Hepatocyte (in vitro differentiated cells): ENCODE data around the gene SHROOM1. TPM values are rescaled to one million over a fixed set of nuclear protein-coding genes. Genes with fewer than 3 reads are reported as not detected.

Experiments
- DNase-seq: peaks from one replicate; pipeline ENCODE4 v3.0.0-alpha.2; 2016; ENCODE audit warnings: low spot score
- H2AFZ ChIP-seq: fragments of 200-600 bp; sonication (generic); 2 replicates; pipeline ENCODE4 v1.6.0; 2016; ENCODE audit warnings: antibody characterized with exemption, mild to moderate bottlenecking
- H3K27ac ChIP-seq: fragments of 200-600 bp; sonication (generic); 2 replicates; pipeline ENCODE4 v1.5.1; 2016; ENCODE audit warnings: mild to moderate bottlenecking
- H3K27me3 ChIP-seq: fragments of 200-600 bp; sonication (generic); 2 replicates; pipeline ENCODE4 v1.6.1; 2016
- H3K36me3 ChIP-seq: fragments of 200-600 bp; sonication (generic); replicated peaks from 2 replicates; pipeline ENCODE4 v1.5.1; 2016; ENCODE audit warnings: low read depth; ENCODE audit not compliant: insufficient read depth
- H3K4me1 ChIP-seq: fragments of 200-600 bp; sonication (generic); 2 replicates; pipeline ENCODE4 v1.5.1; 2016; ENCODE audit warnings: mild to moderate bottlenecking, moderate library complexity; ENCODE audit not compliant: insufficient read depth
- H3K4me2 ChIP-seq: fragments of 200-600 bp; sonication (generic); 2 replicates; pipeline ENCODE4 v1.6.0; 2016
- H3K4me3 ChIP-seq: fragments of 200-600 bp; sonication (generic); 2 replicates; pipeline ENCODE4 v1.5.1; 2016; ENCODE audit warnings: mild to moderate bottlenecking
- H3K79me2 ChIP-seq: fragments of 200-600 bp; sonication (generic); 2 replicates; pipeline ENCODE4 v1.6.0; 2017; ENCODE audit warnings: mild to moderate bottlenecking
- H3K9me2 ChIP-seq: fragments of 200-600 bp; sonication (generic); replicated peaks from 2 replicates; pipeline ENCODE4 v1.6.0; 2017; ENCODE audit warnings: mild to moderate bottlenecking; ENCODE audit not compliant: insufficient read depth
- H3K9me3 ChIP-seq: fragments of 200-600 bp; sonication (generic); 2 replicates; pipeline ENCODE4 v1.5.1; 2016; ENCODE audit warnings: low read depth, mild to moderate bottlenecking
- H4K20me1 ChIP-seq: fragments of 200-600 bp; sonication (generic); 2 replicates; pipeline ENCODE4 v1.6.0; 2016; ENCODE audit warnings: mild to moderate bottlenecking; ENCODE audit not compliant: insufficient read depth, poor library complexity, severe bottlenecking
- CTCF ChIP-seq: fragments of 200-600 bp; sonication (generic); IDR thresholded peaks from 2 replicates; pipeline ENCODE4 v1.5.1; 2016; ENCODE audit warnings: antibody characterized with exemption, mild to moderate bottlenecking; ENCODE audit not compliant: poor library complexity
- EZH2 ChIP-seq: fragments of 200-600 bp; sonication (generic); IDR thresholded peaks from 2 replicates; pipeline ENCODE4 v1.6.1; 2016; ENCODE audit warnings: antibody characterized with exemption, mild to moderate bottlenecking, borderline replicate concordance
- EZH2phosphoT487 ChIP-seq: fragments of 200-600 bp; sonication (generic); IDR thresholded peaks from one replicate; pipeline ENCODE4 v1.6.1; 2018; ENCODE audit warnings: antibody characterized with exemption, mild to moderate bottlenecking, low read depth, moderate library complexity; ENCODE audit not compliant: unreplicated experiment, severe bottlenecking
- WGBS: methylation state at CpG from one replicate; pipeline ENCODE4 v1.1.6; 2016; ENCODE audit warnings: low lambda C conversion rate; ENCODE audit errors: missing lambda C conversion rate; 5-methylcytosine and 5-hydroxymethylcytosine counted together
- polyA plus RNA-seq: library from polyadenylated mRNA; unstranded; fragments of >200 nt; fragmentation: Nextera tagmentation; extraction: Ambion mirVana; gene quantifications from 2 replicates; pipeline ENCODE4 v1.2.1, GENCODE V29; 2016
- total RNA-seq: library from RNA; depleted of rRNA; stranded (reverse); fragments of >200 nt; gene quantifications from 2 replicates; pipeline ENCODE4 v1.2.3, GENCODE V29; 2014

The SHROOM1 gene
- total and polyA plus RNA-seq, 2 experiments from 2014 or later, result 10.0 to 19.2 TPM

DNA sequence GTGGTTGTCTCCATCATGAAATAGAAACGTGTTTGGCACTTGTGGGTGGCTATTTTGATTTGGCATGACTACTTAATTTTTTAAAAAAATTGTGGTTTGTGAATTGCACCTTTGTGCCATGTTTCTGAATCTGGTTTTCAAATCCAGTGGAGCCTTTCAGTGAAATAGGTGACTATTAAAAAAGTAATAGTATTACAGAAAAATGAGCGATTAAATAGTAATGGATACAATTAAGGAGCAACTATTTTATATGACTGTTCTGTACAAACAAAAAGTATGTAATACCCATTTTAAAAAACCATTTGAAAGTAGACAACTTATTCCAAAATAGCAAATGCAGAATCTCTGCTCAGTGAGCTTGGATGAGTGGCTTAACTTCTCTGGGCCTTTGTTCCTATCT is 14.4 kb downstream of the SHROOM1 start:
- TF ChIP-seq EZH2 (no peak), EZH2phosphoT487 (no peak), CTCF (no peak)
- no peak overlapping the region for H3K4me2 ChIP-seq
- H2AFZ ChIP-seq, result no peak overlapping the region
- H3K9me3 ChIP-seq, result no peaks in the 10 kb centered on the region
- H3K27me3 ChIP-seq, result peaks cover 17% of the 10 kb centered on the region
- H3K27ac ChIP-seq, result no peak overlapping the region
- peaks cover 7% of the 10 kb centered on the region for H3K4me1 ChIP-seq
- no peaks in the 10 kb centered on the region for H3K79me2 ChIP-seq
- no peaks in the 10 kb centered on the region for H3K9me2 ChIP-seq
- no peaks in the 10 kb centered on the region for H3K36me3 ChIP-seq
- H3K4me3 ChIP-seq, result no peak overlapping the region
- 81% methylated on average over 2 of the region's 2 CpGs for WGBS
- no peak for DNase-seq
- H4K20me1 ChIP-seq, result no peaks in the 10 kb centered on the region

GRCh38 chr5:132815454-132815853 is 15.0 kb downstream of the SHROOM1 start:
- Histone ChIP-seq H4K20me1 (no peaks in the 10 kb centered on the region), H3K4me1 (peaks cover 7% of the 10 kb centered on the region), H3K36me3 (no peaks in the 10 kb centered on the region), H3K27ac (no peak overlapping the region), H3K9me3 (no peaks in the 10 kb centered on the region), H3K4me3 (no peak overlapping the region), H3K27me3 (peaks cover 17% of the 10 kb centered on the region), H3K4me2 (peak overlapping the region; percentile 90), H2AFZ (no peak overlapping the region), H3K79me2 (no peaks in the 10 kb centered on the region), H3K9me2 (no peaks in the 10 kb centered on the region)
- TF ChIP-seq EZH2phosphoT487, result no peak
- TF ChIP-seq CTCF, result no peak
- TF ChIP-seq EZH2, result no peak
- no peak for DNase-seq
- WGBS, result 88% methylated on average over 1 of the region's 1 CpG

- Histone ChIP-seq H3K36me3 (no peaks in the 10 kb centered on the region), H4K20me1 (no peaks in the 10 kb centered on the region), H3K4me1 (peaks cover 11% of the 10 kb centered on the region), H3K9me3 (no peaks in the 10 kb centered on the region), H3K27ac (no peak overlapping the region), H3K4me3 (peak overlapping the region; percentile 60), H3K9me2 (no peaks in the 10 kb centered on the region), H3K27me3 (peaks cover 17% of the 10 kb centered on the region), H2AFZ (peak overlapping the region; percentile 87), H3K79me2 (no peaks in the 10 kb centered on the region), H3K4me2 (peak overlapping the region; percentile 90)
- no peak for DNase-seq
- 59% methylated on average over 65 of the region's 81 CpGs for WGBS
- TF ChIP-seq EZH2phosphoT487, result no peak
- no peak for TF ChIP-seq EZH2
- TF ChIP-seq CTCF, result no peak
Observed at GRCh38 chr5:132814503-132815294, 15.7 kb downstream of the SHROOM1 start.
